HG03103 (cell line): ENCODE results near the gene CLEC2A.

Source experiments
- ATAC-seq: cut with Tn5 transposase; IDR thresholded peaks from one replicate; pipeline ENCODE4 v1.9.1; 2021; ENCODE audit warnings: low read depth; ENCODE audit not compliant: unreplicated experiment

CLEC2A gene

GRCh38 chr12:9936591-9936990 lies 4.4 kb upstream of the CLEC2A start:
- no peak for ATAC-seq

DNA sequence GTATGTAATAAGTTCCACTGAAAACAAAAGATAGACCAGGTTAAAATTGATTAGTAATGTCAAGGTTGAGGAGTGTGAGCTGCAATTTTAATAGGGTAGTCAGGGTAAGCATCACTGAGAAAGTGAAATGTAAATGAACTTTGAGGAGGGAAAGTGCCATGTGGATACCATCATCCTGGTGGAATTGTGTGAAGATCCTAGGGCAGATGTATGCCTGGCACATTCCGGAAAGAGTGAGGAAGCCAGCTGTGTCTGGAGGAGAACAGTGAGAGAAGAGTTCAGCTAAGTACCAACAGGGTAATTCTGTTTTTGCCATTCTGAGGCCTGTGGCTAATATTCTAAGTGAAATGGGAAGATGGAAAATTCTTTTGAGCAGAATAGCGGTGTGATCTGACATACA lies 2.9 kb upstream of the CLEC2A start:
- ATAC-seq: no peak

DNA sequence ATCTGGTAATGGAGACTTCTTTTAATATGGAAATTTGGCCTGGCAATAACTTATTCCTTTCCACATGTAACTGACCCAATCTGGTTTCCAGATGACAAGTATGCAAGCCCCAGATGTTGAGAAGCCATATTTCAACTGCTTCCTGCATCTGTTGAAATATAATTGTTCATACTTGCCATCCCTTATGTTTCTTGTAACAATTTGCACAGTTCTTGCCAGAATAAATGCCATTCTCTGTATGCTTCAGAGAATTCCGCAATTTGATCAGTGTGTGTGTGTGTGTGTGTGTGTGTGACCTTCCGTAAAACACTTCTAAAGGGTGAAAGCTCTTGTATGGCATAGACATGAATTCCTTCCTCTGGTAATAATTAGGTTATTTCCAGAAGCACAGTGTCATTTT lies 1.8 kb upstream of the CLEC2A start:
- no peak for ATAC-seq

DNA sequence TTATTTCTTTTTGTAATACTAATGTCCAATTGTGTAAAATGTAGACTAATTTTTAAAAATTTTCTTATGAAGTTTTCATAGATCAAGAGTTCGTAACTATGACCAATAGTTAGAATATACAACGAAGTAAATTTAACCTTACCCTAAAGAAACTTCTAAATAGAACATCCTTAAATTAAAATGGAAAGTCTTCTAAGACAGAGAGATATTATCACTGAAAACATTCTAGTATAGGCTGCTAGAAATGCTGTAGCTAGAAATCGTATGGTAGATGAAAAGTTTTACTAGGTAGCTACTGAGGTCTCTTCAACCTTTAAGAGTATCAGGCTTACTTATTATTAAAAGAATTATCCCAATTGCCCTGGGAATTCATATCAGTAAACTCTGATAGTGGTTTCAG lies 925 bp downstream of the CLEC2A start:
- ATAC-seq: no peak

DNA sequence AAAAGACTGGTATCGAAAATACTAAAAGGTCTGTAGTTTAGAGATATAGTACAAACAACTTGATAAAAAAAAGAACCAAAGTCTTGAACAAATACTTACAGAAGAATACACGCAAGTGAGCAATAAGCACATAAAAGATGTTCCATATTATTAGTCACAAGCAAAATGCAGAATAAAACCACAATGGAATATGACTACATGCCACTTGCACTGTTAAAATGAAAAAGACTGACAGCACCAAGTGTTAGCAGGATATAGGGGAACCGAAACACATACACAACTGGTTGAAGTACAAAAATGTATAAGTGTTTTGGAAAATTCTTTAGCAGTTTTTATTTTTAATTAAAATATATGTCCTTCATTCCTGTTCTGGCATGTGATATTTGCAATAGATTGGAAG lies 3.6 kb downstream of the CLEC2A start:
- ATAC-seq: no peak

DNA sequence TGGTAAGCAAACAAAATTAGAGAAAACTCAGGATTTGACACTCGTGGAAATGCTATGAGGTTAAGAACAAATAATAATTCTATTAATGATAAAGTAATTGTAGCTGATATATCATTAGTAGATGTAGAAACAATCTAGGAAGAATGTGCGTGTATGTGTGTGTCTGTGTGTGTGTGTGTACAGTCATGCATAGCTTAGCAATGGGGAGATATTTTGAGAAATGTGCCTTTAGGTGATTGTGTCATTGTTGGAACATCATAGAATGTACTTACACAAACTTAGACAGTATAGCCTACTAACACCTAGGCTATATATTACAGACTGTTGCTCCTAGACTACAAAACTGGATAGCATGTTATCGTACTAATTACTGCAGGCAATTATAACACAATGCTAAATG lies 5.3 kb downstream of the CLEC2A start:
- no peak for ATAC-seq

- no peak for ATAC-seq
Observed at GRCh38 chr12:9925705-9926393, 6.3 kb downstream of the CLEC2A start.

GRCh38 chr12:9922429-9922828 lies 9.7 kb downstream of the CLEC2A start:
- no peak for ATAC-seq

DNA sequence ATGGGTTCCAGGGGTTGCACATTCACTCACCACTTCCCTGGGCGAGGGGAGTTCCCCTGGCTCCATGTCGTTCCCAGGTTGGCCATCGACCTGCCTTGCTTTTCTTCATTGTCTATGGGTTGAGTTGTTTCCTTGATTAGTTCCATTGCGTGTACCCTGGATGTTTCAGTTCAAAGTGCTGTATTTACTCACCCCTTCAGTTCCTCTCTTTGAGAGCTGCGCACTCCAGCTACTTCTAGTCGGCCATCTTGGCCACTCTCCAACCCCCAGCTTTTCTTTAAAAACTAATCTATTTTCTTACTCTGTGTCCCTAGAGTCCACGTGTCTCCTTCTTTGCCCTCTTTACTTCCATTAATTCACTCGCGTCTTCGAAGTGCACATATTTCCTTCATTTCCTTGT lies 11.7 kb downstream of the CLEC2A start:
- no peak for ATAC-seq

GRCh38 chr12:9919443-9919842 lies 12.7 kb downstream of the CLEC2A start:
- no peak for ATAC-seq

- ATAC-seq: no peak
Observed at GRCh38 chr12:9911708-9912107, 20.5 kb downstream of the CLEC2A start.

DNA sequence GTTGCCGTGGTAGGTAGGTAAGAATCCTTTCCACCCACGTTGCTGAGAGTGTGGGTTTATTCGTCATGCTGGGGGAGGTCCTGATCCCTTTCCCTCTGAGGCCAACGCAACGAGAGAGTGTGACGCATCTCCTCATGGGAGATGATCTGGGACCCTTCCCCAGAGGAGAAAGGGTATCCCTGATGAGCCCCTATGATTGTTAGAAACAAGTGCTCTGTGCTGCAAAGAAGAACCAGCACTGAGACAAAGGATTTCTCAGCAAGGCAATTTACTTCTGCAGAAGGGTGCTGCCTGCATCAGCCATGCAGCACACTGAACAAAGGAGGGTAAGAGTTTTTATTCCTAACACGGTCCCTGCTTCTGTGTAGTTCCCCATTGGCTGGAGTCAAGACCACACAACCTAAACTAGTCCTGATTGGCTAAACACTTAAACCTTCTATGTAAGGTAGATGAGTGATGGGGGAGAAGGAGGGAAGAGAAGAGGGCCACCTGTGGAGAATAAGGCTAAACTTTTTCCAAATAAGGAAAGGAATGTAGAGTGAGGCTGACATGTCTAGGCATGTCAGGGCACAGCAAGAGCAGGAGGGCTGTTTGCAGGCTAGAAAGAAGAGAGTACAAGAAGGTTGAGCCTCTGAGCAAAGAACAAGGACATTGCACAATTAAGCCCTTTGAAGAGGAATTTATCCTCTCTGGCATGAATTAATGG lies 21.3 kb downstream of the CLEC2A start:
- no peak for ATAC-seq

DNA sequence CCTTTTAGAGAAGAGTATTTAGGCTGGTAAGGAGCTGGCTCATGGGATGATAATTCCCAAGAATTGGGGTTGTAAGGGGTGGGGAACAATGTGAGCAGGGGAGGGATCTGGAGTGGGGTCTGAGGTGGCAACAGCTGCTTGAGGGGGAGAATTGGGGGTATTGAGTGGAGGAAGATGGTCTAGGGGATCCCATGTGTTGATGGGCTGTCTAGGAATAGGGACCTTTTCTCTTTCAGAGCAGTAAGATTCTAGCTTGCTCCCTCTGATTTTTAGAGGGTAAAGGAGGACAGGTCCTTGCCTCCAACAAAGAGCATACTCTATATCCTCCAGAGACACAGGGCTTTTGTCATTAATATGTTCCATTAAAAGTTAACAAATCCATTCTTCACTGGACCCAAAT lies 22.4 kb downstream of the CLEC2A start:
- no peak for ATAC-seq

DNA sequence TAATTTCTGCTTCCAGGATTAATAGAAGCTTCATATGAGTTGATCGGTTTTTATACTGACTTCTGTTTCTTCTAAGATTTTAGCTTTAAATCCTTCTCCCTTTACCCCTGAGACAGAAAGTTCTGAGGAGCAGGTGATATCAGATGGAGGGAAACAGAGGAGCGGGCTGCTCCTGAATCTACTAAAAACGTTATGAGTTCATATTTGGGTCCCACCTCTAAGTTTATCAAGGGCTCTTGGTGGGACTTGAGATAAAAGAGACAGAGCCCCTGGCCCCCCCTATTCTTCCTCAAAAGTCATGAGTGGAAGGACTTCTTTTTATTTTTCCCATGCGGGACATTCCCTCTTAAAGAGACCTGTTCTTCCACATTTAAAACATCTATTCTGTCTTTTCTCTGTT lies 23.8 kb downstream of the CLEC2A start:
- ATAC-seq: no peak

GRCh38 chr12:9907769-9908168 lies 24.4 kb downstream of the CLEC2A start:
- no peak for ATAC-seq

- ATAC-seq: no peak
Observed at GRCh38 chr12:9906873-9907272, 25.3 kb downstream of the CLEC2A start.

DNA sequence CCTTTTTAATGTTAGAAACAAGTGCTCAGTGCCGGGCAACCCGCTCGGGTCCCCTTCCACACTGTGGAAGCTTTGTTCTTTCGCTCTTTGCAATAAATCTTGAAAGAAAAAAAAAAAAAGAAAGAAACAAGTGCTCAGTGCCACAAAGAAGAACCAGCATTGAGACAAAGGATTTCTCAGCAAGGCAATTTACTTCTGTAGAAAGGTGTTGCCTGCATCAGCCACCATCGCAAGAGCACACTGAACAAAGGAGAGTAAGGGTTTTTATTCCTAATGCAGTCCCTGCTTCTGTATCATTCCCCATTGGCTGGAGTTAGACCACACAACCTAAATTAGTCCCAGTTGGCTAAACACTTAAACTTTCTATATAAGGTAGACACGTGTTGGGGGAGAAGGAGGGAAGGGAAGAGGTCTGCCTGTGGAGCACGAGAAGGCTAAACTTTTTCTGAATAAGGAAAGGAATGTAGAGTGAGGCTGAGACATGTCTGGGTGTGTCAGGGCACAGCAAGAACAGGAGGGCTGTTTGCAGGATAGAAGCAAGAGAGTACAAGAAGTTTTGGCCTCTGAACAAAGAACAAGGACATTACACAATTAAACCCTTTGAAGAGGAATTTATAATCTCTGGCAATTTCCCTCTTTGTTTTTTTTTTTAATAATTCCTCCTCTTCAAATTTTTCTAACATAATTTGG lies 29.5 kb downstream of the CLEC2A start:
- no peak for ATAC-seq

GRCh38 chr12:9900930-9901329 lies 31.2 kb downstream of the CLEC2A start:
- ATAC-seq: no peak

DNA sequence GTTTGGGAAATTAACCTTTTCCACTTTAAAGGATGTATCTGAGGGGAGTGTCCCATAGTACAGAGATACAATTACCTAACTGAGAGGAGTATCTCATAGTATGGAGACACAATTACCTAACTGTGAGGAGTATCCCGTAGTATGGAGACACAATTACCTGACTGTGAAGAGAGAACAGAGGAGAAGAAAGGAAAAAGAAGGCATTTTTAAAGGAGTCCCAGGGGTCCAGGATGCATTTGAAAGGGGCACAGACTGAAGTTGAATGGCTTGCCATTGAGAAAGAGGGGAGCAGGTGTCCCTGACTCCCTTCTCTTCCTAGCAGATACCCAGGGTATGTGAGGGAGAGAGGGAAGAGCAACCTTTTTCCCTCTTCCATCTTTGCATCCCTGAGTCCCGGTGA lies 33.0 kb downstream of the CLEC2A start:
- no peak for ATAC-seq

- ATAC-seq: no peak
Observed at GRCh38 chr12:9897535-9897934, 34.6 kb downstream of the CLEC2A start.

DNA sequence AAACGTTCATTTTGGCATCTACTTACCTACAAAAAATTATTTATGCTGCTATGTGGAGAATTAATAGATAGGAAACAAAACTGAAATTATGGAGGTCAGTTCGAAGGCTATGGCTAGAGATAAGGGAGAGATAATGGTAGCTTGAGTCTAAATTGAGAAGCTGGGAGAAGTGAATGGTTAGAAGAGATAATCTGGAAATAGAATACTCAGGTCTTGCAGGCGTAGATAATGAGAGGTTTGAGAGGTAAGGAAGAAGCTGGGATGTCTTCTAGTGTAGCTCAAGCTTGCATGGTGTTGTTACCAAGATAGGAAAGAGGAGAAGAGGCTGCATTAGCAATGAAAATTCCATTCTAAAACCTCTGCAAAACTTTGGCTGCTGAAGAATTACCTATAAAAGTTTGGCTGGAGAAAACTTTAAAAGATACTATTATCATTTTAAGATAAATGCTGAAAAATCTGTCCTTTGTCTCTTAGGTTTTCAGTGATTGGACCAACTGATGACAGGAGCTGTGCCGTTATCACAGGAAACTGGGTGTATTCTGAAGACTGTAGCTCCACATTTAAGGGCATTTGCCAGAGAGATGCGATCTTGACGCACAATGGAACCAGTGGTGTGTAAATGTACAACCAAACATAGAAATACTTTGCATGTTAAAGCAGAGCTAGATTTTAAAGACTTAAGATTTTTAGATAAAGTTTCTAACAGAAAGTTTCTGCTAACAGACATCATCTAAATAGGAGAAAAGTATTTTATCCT lies 36.8 kb downstream of the CLEC2A start:
- ATAC-seq: no peak
